Measurements from ENCODE around the gene RCSD1. TPM values are rescaled to one million over a fixed set of nuclear protein-coding genes. Genes with fewer than 3 reads are reported as not detected.
"Not testable (repeated sequence)": the region's sequence is repeated elsewhere in the genome, so short reads cannot be mapped to it uniquely, and the experiment has no call there.

Gene RCSD1
- total and polyA plus RNA-seq, 2 experiments from 2014 or later = 0.77 to 0.80 TPM

DNA sequence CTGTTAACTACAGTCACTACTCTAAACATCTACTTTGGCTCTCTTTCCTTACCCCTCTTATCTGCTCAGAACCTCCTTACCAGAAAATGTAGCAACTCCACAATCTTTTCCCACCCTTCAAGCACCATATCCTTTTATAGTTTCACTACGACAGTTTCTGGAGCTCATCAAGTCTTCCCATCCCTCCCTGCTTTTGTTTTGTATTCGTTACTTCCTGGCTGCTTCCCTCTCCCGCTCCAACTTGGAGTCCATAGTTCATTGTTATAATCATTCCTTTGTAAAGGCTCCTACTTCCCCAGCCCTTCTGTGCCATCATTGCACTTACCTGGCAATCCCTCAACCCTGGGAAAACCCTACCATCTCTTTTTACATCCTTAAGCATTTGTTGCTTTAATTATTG lies 109.7 kb downstream of the RCSD1 start:
- Histone ChIP-seq H3K4me3 (no peak overlapping the region), H3K9me3 (ENCODE audit: low read depth) (no peaks in the 10 kb centered on the region), H3K27ac (peak overlapping the region; percentile 89), H3K4me2 (peak overlapping the region; percentile 64), H3K27me3 (no peaks in the 10 kb centered on the region), H2AFZ (no peak overlapping the region), H3K36me3 (replicated peaks; ENCODE audit: insufficient read depth, low read depth) (no peaks in the 10 kb centered on the region), H4K20me1 (ENCODE audit: insufficient read depth, poor library complexity, severe bottlenecking) (peaks cover 32% of the 10 kb centered on the region), H3K4me1 (ENCODE audit: insufficient read depth) (peaks cover 22% of the 10 kb centered on the region), H3K9me2 (replicated peaks; ENCODE audit: insufficient read depth) (no peaks in the 10 kb centered on the region), H3K79me2 (peaks cover 100% of the 10 kb centered on the region)
- peak; percentile 25 for DNase-seq (ENCODE audit: low spot score)
- TF ChIP-seq EZH2 (IDR thresholded peaks at IDR 0.05; ENCODE audit: borderline replicate concordance) (no peak), CTCF (IDR thresholded peaks at IDR 0.05; ENCODE audit: poor library complexity) (no peak), EZH2phosphoT487 (IDR thresholded peaks at IDR 0.05; ENCODE audit: low read depth, severe bottlenecking, unreplicated experiment) (no peak)
- WGBS (ENCODE audit: low lambda C conversion rate, missing lambda C conversion rate) = 34% methylated on average over 3 of the region's 3 CpGs

- peaks cover 22% of the 10 kb centered on the region for H3K4me1 ChIP-seq (ENCODE audit: insufficient read depth)
- not testable (repeated sequence) for H3K9me2 ChIP-seq (replicated peaks; ENCODE audit: insufficient read depth); H3K36me3 ChIP-seq (replicated peaks; ENCODE audit: insufficient read depth, low read depth); H3K27me3 ChIP-seq; H3K4me2 ChIP-seq; DNase-seq (ENCODE audit: low spot score); H3K27ac ChIP-seq; H2AFZ ChIP-seq; H3K4me3 ChIP-seq; H3K9me3 ChIP-seq (ENCODE audit: low read depth)
- H3K79me2 ChIP-seq = peaks cover 100% of the 10 kb centered on the region
- peaks cover 32% of the 10 kb centered on the region for H4K20me1 ChIP-seq (ENCODE audit: insufficient read depth, poor library complexity, severe bottlenecking)
- 92% methylated on average over 7 of the region's 7 CpGs for WGBS (ENCODE audit: low lambda C conversion rate, missing lambda C conversion rate)
These were observed 111.1 kb downstream of the RCSD1 start for GRCh38 chr1:167741103-167741502.

- H3K27me3 ChIP-seq; H2AFZ ChIP-seq; DNase-seq (ENCODE audit: low spot score); H3K4me3 ChIP-seq; H3K4me2 ChIP-seq; H3K36me3 ChIP-seq (replicated peaks; ENCODE audit: insufficient read depth, low read depth); H3K9me3 ChIP-seq (ENCODE audit: low read depth); H3K9me2 ChIP-seq (replicated peaks; ENCODE audit: insufficient read depth): not testable (repeated sequence)
- Histone ChIP-seq H3K4me1 (ENCODE audit: insufficient read depth) (peaks cover 22% of the 10 kb centered on the region), H3K79me2 (peaks cover 100% of the 10 kb centered on the region), H3K27ac (peak overlapping the region; percentile 0), H4K20me1 (ENCODE audit: insufficient read depth, poor library complexity, severe bottlenecking) (peaks cover 29% of the 10 kb centered on the region)
- WGBS (ENCODE audit: low lambda C conversion rate, missing lambda C conversion rate) = 97% methylated on average over 1 of the region's 1 CpG
These were observed 112.5 kb downstream of the RCSD1 start for GRCh38 chr1:167742392-167743057.

GRCh38 chr1:167744901-167745300 lies 114.9 kb downstream of the RCSD1 start:
- Histone ChIP-seq H4K20me1 (ENCODE audit: insufficient read depth, poor library complexity, severe bottlenecking) (peaks cover 35% of the 10 kb centered on the region), H3K36me3 (replicated peaks; ENCODE audit: insufficient read depth, low read depth) (no peaks in the 10 kb centered on the region), H3K4me1 (ENCODE audit: insufficient read depth) (peaks cover 18% of the 10 kb centered on the region), H3K9me3 (ENCODE audit: low read depth) (no peaks in the 10 kb centered on the region), H3K4me2 (no peak overlapping the region), H3K79me2 (peaks cover 100% of the 10 kb centered on the region), H3K9me2 (replicated peaks; ENCODE audit: insufficient read depth) (no peaks in the 10 kb centered on the region), H3K27me3 (no peaks in the 10 kb centered on the region), H2AFZ (no peak overlapping the region), H3K27ac (no peak overlapping the region), H3K4me3 (no peak overlapping the region)
- no peak for DNase-seq (ENCODE audit: low spot score)
- 90% methylated on average over 3 of the region's 3 CpGs for WGBS (ENCODE audit: low lambda C conversion rate, missing lambda C conversion rate)
- no peak for TF ChIP-seq EZH2 (IDR thresholded peaks at IDR 0.05; ENCODE audit: borderline replicate concordance)
- TF ChIP-seq EZH2phosphoT487 (IDR thresholded peaks at IDR 0.05; ENCODE audit: low read depth, severe bottlenecking, unreplicated experiment) = no peak

DNA sequence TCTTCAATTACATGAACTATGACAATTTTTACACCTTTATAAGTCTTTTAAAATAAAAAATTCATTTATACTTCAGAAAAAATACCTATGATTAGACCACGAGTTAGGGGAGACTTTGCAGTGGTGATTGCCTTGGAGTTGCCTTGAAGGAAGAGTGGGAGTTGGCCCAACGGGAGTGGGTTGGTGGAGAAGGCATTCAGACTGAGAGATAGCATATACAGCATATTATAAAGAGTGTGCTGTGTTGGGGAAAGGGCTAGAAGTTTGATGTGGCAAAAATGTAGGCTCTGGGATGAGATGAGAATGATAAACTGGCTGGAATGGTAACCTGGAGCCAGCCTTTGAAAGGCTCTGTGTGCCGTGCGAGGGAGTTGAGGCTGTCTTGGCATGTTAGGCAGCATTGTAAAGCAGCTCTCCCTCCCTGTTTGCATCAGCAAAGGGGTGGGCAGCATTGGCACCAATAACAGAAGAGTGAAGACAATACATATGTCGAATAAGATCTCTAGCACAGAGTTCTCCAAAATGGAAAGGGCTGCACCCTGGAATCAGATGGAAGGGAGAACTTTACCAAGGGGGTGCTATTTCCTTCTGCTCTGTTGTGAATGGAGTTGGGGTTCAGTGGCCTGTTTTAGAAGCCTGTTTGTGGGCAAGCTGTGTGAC lies 116.1 kb downstream of the RCSD1 start:
- Histone ChIP-seq H2AFZ (no peak overlapping the region), H3K36me3 (replicated peaks; ENCODE audit: insufficient read depth, low read depth) (no peaks in the 10 kb centered on the region), H3K27ac (no peak overlapping the region), H3K4me3 (no peak overlapping the region), H4K20me1 (ENCODE audit: insufficient read depth, poor library complexity, severe bottlenecking) (peaks cover 40% of the 10 kb centered on the region), H3K9me3 (ENCODE audit: low read depth) (no peaks in the 10 kb centered on the region), H3K79me2 (peaks cover 100% of the 10 kb centered on the region), H3K4me2 (no peak overlapping the region), H3K9me2 (replicated peaks; ENCODE audit: insufficient read depth) (no peaks in the 10 kb centered on the region), H3K4me1 (ENCODE audit: insufficient read depth) (peaks cover 14% of the 10 kb centered on the region), H3K27me3 (no peaks in the 10 kb centered on the region)
- TF ChIP-seq CTCF (IDR thresholded peaks at IDR 0.05; ENCODE audit: poor library complexity) (no peak), EZH2phosphoT487 (IDR thresholded peaks at IDR 0.05; ENCODE audit: low read depth, severe bottlenecking, unreplicated experiment) (no peak), EZH2 (IDR thresholded peaks at IDR 0.05; ENCODE audit: borderline replicate concordance) (no peak)
- WGBS (ENCODE audit: low lambda C conversion rate, missing lambda C conversion rate) = 84% methylated on average over 5 of the region's 5 CpGs
- DNase-seq (ENCODE audit: low spot score) = no peak

All from hepatocyte (in vitro differentiated cells).